Activated CD4-positive, alpha-beta T cell treated with anti-CD3 and anti-CD28 coated beads, Interleukin-2, amount 10 ng/mL, durations not matched to agents 24 days and 14 days (primary cell): Measurements from ENCODE around the gene PFN1. TPM values are rescaled to one million over a fixed set of nuclear protein-coding genes. Genes with fewer than 3 reads are reported as not detected.
"Not testable (repeated sequence)": the region's sequence is repeated elsewhere in the genome, so short reads cannot be mapped to it uniquely, and the experiment has no call there.

Experiments
- DNase-seq: peaks from one replicate; pipeline ENCODE4 v3.0.0; 2022
- H3K27ac Mint-ChIP-seq: one replicate; pipeline ENCODE4 v1.8.0; 2022; ENCODE audit warnings: mild to moderate bottlenecking, mixed read lengths
- H3K27me3 Mint-ChIP-seq: one replicate; pipeline ENCODE4 v1.8.0; 2022; ENCODE audit warnings: mixed read lengths
- H3K36me3 Mint-ChIP-seq: one replicate; pipeline ENCODE4 v1.8.0; 2022; ENCODE audit warnings: low read depth, mild to moderate bottlenecking, mixed read lengths
- H3K4me1 Mint-ChIP-seq: one replicate; pipeline ENCODE4 v1.8.0; 2021; ENCODE audit warnings: mixed read lengths
- H3K4me3 Mint-ChIP-seq: one replicate; pipeline ENCODE4 v1.8.0; 2022; ENCODE audit warnings: mild to moderate bottlenecking, moderate library complexity, mixed read lengths
- H3K9me3 Mint-ChIP-seq: one replicate; pipeline ENCODE4 v1.8.0; 2021; ENCODE audit warnings: mixed read lengths
- intact Hi-C: fragments of 100-400 bp; cut with micrococcal nuclease; formaldehyde crosslinking; loops from one replicate; pipeline ENCODE4 v1.15.1; 2023
- total RNA-seq: library from RNA; stranded (reverse); gene quantifications from 2 replicates; pipeline ENCODE4 v1.2.3, GENCODE V29; 2022

PFN1 gene
- total RNA-seq, 1 donor from 2014 or later: 1,471 TPM

GRCh38 chr17:4936436-4936835 is 11.9 kb downstream of the PFN1 start:
- H3K9me3 Mint-ChIP-seq: no peaks in the 10 kb centered on the region

DNA sequence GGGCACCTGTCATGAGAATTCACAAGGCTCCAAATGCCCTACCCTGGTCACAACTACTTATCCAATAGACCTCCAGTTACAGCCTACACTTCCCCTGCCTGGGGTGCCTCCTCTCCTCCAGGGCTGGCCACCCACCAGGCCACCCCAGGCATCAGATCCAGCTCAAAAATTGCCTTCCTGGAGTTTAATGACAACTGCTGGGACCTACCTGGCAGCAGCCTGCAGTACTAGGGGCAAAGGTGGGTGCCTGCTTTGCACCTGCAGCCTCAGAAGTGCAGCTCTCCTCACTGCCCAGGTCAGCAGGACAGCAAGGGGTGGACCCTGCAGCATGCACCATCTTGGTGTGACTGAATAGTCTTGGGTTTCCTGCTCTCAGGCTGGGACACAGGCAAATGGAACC is 12.7 kb downstream of the PFN1 start:
- intact Hi-C loops: no loop called here
- no peak overlapping the region for H3K27ac Mint-ChIP-seq
- no peak for DNase-seq
- H3K36me3 Mint-ChIP-seq: peaks cover 49% of the 10 kb centered on the region
- H3K9me3 Mint-ChIP-seq: no peaks in the 10 kb centered on the region
- H3K4me1 Mint-ChIP-seq: peaks cover 31% of the 10 kb centered on the region
- no peak overlapping the region for H3K4me3 Mint-ChIP-seq
- H3K27me3 Mint-ChIP-seq: no peaks in the 10 kb centered on the region

More at GRCh38 chr17:4936436-4936835, 11.9 kb downstream of the PFN1 start:
- Mint-ChIP-seq H3K36me3 (peaks cover 48% of the 10 kb centered on the region), H3K4me1 (peaks cover 35% of the 10 kb centered on the region), H3K27me3 (no peaks in the 10 kb centered on the region), H3K27ac (peak overlapping the region; percentile 49), H3K4me3 (no peak overlapping the region)
- intact Hi-C loops: no loop called here
- DNase-seq: no peak

DNA sequence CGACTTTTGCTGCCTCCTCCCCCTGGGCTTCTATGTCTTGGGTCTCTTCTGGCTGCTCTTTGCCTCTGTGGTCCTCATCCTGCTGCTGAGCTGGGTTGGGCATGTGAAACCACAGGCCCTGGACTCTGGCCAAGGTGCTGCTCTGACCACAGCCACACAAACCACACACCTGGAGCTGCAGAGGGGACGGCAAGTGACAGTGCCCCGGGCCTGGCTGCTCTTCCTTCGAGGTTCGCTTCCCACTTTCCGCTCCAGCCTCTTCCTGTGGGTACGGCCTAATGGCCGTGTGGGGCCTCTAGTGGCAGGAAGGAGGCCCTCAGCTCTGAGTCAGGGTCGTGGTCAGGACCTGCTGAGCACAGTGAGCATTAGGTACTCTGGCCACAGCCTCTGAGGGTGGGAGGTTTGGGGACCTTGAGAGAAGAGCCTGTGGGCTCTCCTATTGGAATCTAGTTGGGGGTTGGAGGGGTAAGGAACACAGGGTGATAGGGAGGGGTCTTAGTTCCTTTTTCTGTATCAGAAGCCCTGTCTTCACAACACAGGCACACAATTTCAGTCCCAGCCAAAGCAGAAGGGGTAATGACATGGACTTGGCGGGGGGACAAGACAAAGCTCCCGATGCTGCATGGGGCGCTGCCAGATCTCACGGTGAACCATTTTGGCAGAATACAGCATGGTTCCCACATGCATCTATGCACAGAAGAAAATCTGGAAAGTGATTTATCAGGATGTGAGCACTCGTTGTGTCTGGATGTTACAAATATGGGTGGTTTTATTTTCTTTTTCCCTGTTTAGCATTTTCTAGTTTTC is 14.0 kb downstream of the PFN1 start:
- H3K9me3 Mint-ChIP-seq: no peaks in the 10 kb centered on the region

GRCh38 chr17:4933646-4934045 is 14.7 kb downstream of the PFN1 start:
- no peak overlapping the region for H3K4me3 Mint-ChIP-seq
- intact Hi-C loops: no loop called here
- H3K36me3 Mint-ChIP-seq: peaks cover 52% of the 10 kb centered on the region
- no peaks in the 10 kb centered on the region for H3K9me3 Mint-ChIP-seq
- H3K27ac Mint-ChIP-seq: peak overlapping the region; percentile 32
- peaks cover 27% of the 10 kb centered on the region for H3K4me1 Mint-ChIP-seq
- H3K27me3 Mint-ChIP-seq: no peaks in the 10 kb centered on the region
- no peak for DNase-seq

More for the DNA sequence above, 14.0 kb downstream of the PFN1 start:
- intact Hi-C loops: no loop called here
- Mint-ChIP-seq H3K36me3 (peaks cover 48% of the 10 kb centered on the region), H3K4me3 (no peak overlapping the region), H3K27ac (no peak overlapping the region), H3K4me1 (peaks cover 31% of the 10 kb centered on the region), H3K27me3 (no peaks in the 10 kb centered on the region)
- no peak for DNase-seq

GRCh38 chr17:4932756-4933155 is 15.6 kb downstream of the PFN1 start:
- H3K4me3 Mint-ChIP-seq: no peak overlapping the region
- peak overlapping the region; percentile 14 for H3K27ac Mint-ChIP-seq
- H3K9me3 Mint-ChIP-seq: no peaks in the 10 kb centered on the region
- peaks cover 21% of the 10 kb centered on the region for H3K4me1 Mint-ChIP-seq
- H3K27me3 Mint-ChIP-seq: no peaks in the 10 kb centered on the region
- DNase-seq: no peak
- peaks cover 49% of the 10 kb centered on the region for H3K36me3 Mint-ChIP-seq
- intact Hi-C loops: no loop called here

- no peak for DNase-seq
- intact Hi-C loops: no loop called here
- H3K9me3 Mint-ChIP-seq: no peaks in the 10 kb centered on the region
- peaks cover 44% of the 10 kb centered on the region for H3K36me3 Mint-ChIP-seq
- H3K4me3 Mint-ChIP-seq: no peak within 1 kb of the TSS
- H3K27me3 Mint-ChIP-seq: no peaks in the 10 kb centered on the region
- H3K27ac Mint-ChIP-seq: peak within 1 kb of the TSS; percentile 14
- peaks cover 18% of the 10 kb centered on the region for H3K4me1 Mint-ChIP-seq
Measured at GRCh38 chr17:4931963-4932362, 16.4 kb downstream of the PFN1 start, which contains the start of gene GP1BA. GP1BA (plus strand) TSS chr17:4932277; CDS start chr17:4932605, 328 bp downstream.

GRCh38 chr17:4928881-4929280 is 19.4 kb downstream of the PFN1 start:
- no peak overlapping the region for H3K4me3 Mint-ChIP-seq
- no peaks in the 10 kb centered on the region for H3K27me3 Mint-ChIP-seq
- peaks cover 10% of the 10 kb centered on the region for H3K4me1 Mint-ChIP-seq
- H3K27ac Mint-ChIP-seq: no peak overlapping the region
- no peak for DNase-seq
- intact Hi-C loops: no loop called here
- H3K9me3 Mint-ChIP-seq: no peaks in the 10 kb centered on the region
- H3K36me3 Mint-ChIP-seq: peaks cover 38% of the 10 kb centered on the region

GRCh38 chr17:4926577-4927335 is 21.6 kb downstream of the PFN1 start:
- H3K4me1 Mint-ChIP-seq, H3K27me3 Mint-ChIP-seq, H3K9me3 Mint-ChIP-seq, H3K4me3 Mint-ChIP-seq, intact Hi-C loops, DNase-seq: not testable (repeated sequence)
- Mint-ChIP-seq H3K36me3 (peaks cover 33% of the 10 kb centered on the region), H3K27ac (peak overlapping the region; percentile 6)

GRCh38 chr17:4921320-4921719 is 27.0 kb downstream of the PFN1 start:
- no peaks in the 10 kb centered on the region for H3K9me3 Mint-ChIP-seq
- no peaks in the 10 kb centered on the region for H3K27me3 Mint-ChIP-seq
- no peak overlapping the region for H3K4me3 Mint-ChIP-seq
- peaks cover under 1% of the 10 kb centered on the region for H3K4me1 Mint-ChIP-seq
- no peak for DNase-seq
- no peak overlapping the region for H3K27ac Mint-ChIP-seq
- intact Hi-C loops: no loop called here
- H3K36me3 Mint-ChIP-seq: peaks cover 3% of the 10 kb centered on the region

DNA sequence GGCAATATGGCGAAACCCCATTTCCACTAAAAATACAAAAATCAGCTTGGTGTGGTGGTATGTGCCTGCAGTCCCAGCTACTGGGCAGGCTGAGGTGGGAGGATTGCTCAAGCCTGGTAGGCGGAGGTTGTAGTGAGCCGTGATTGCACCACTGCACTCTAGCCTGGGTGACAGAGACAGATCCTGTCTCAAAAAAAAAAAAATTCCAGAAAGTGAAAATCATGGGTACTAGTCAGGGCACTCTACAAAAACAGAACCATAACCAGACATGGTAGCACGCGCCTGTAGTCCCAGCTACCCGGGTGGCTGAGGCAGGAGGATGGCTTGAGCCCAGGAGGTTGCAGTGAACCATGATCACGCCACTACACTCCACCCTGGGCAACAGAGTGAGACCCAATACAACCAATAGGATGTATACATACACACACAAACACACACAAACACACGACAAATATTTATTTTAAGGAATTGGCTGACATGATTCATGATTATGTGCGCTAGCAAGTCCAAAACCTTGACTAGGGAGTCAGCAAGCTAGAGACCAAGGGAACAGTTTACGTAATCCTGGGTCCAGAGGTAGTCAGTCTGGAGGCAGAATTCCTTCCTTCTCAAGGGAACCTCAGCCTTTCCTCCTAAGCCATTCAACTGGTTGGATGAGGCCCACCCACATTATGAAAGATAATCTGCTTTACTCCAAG is 27.8 kb downstream of the PFN1 start:
- no peak for DNase-seq
- Mint-ChIP-seq H3K27ac (no peak overlapping the region), H3K9me3 (no peaks in the 10 kb centered on the region), H3K36me3 (peaks cover 3% of the 10 kb centered on the region), H3K4me3 (no peak overlapping the region), H3K4me1 (no peaks in the 10 kb centered on the region), H3K27me3 (no peaks in the 10 kb centered on the region)
- intact Hi-C loops: no loop called here

DNA sequence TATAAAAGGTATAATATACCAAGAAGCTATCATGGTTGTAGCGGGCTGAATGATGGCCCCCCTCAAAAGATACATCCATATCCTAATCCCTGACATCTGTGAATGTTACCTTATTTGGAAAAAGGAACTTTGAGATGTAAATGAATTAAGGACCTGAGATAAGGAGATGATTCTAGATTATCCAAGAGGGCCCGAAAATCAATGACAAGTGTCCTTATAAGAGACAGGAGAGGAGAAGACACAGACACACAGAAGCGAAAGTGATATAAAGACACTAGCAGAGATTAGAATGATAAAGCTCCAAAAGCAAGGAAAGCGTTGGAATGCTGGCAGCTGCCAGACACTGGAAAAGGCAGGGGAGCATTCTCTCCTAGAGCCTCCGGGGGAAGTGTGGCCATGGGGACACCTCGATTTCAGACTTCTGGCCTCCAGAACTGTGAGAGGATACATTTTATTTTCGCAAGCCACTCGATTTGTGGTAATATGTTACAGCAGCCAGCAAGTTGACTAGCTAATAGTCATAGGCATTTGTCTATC is 28.8 kb downstream of the PFN1 start:
- intact Hi-C loops: no loop called here

DNA sequence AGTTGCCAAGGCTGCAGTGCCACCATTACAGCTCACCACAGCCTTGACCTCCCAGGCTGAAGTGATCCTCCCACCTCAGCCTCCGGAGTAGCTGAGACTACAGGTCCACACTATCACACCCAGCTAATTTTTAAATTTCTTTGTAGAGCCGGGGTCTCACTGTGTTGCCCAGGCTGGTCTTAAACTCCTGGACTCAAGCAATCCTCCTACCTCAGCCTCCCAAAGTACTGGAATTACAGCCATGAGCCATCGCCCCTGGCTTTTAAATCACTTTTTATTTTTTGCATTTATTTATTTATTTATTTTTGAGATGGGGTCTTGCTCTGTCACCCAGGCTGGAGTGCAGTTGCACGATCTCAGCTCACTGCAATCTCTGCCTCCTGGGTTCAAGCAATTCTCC is 33.8 kb downstream of the PFN1 start:
- intact Hi-C loops, H3K9me3 Mint-ChIP-seq, DNase-seq, H3K4me3 Mint-ChIP-seq, H3K27ac Mint-ChIP-seq, H3K27me3 Mint-ChIP-seq, H3K4me1 Mint-ChIP-seq, H3K36me3 Mint-ChIP-seq: not testable (repeated sequence)

More for the DNA sequence above, 28.8 kb downstream of the PFN1 start:
- Mint-ChIP-seq H3K27me3 (no peaks in the 10 kb centered on the region), H3K27ac (no peak overlapping the region), H3K9me3 (no peaks in the 10 kb centered on the region), H3K36me3 (peaks cover 3% of the 10 kb centered on the region), H3K4me3 (no peak overlapping the region), H3K4me1 (no peaks in the 10 kb centered on the region)
- DNase-seq: no peak

- Mint-ChIP-seq H3K27ac (no peak overlapping the region), H3K4me3 (no peak overlapping the region), H3K36me3 (no peaks in the 10 kb centered on the region), H3K27me3 (peaks cover 5% of the 10 kb centered on the region), H3K9me3 (no peaks in the 10 kb centered on the region), H3K4me1 (peaks cover 3% of the 10 kb centered on the region)
- DNase-seq: no peak
- intact Hi-C loops: no loop called here
Measured at GRCh38 chr17:4913994-4914393, 34.3 kb downstream of the PFN1 start.
